GM23248 (cell line): ENCODE data around the gene MLXIPL. TPM values are rescaled to one million over a fixed set of nuclear protein-coding genes. Genes with fewer than 3 reads are reported as not detected.

ENCODE experiments used
- DNase-seq: peaks from one replicate; pipeline ENCODE4 v3.0.0-alpha.2; 2015
- H2AFZ ChIP-seq: fragments of 200-600 bp; sonication (generic); 2 replicates; pipeline ENCODE4 v1.6.1; 2016; ENCODE audit warnings: antibody characterized with exemption
- H3F3A ChIP-seq: fragments of 200-600 bp; sonication (generic); 2 replicates; pipeline ENCODE4 v1.6.1; 2016; ENCODE audit warnings: mild to moderate bottlenecking, antibody characterized with exemption, mixed run types; ENCODE audit not compliant: insufficient read depth
- H3K27ac ChIP-seq: fragments of 200-600 bp; sonication (generic); 2 replicates; pipeline ENCODE4 v1.5.1; 2016; ENCODE audit warnings: mild to moderate bottlenecking
- H3K27me3 ChIP-seq: fragments of 200-600 bp; sonication (generic); replicated peaks from 2 replicates; pipeline ENCODE4 v1.6.1; 2016; ENCODE audit warnings: mild to moderate bottlenecking; ENCODE audit not compliant: insufficient read depth
- H3K36me3 ChIP-seq: fragments of 200-600 bp; sonication (generic); 2 replicates; pipeline ENCODE4 v1.6.1; 2016; ENCODE audit warnings: low read depth, mild to moderate bottlenecking
- H3K4me1 ChIP-seq: fragments of 200-600 bp; sonication (generic); 2 replicates; pipeline ENCODE4 v1.6.1; 2016; ENCODE audit warnings: mild to moderate bottlenecking; ENCODE audit not compliant: insufficient read depth
- H3K4me2 ChIP-seq: fragments of 200-600 bp; sonication (generic); one replicate; pipeline ENCODE4 v1.6.1; 2016; ENCODE audit warnings: mild to moderate bottlenecking; ENCODE audit not compliant: unreplicated experiment
- H3K4me3 ChIP-seq: fragments of 200-600 bp; sonication (generic); 2 replicates; pipeline ENCODE4 v1.5.1; 2016; ENCODE audit warnings: mild to moderate bottlenecking
- H3K79me2 ChIP-seq: fragments of 200-600 bp; sonication (generic); 2 replicates; pipeline ENCODE4 v1.6.1; 2016; ENCODE audit warnings: mild to moderate bottlenecking; ENCODE audit not compliant: insufficient read depth
- H3K9ac ChIP-seq: fragments of 200-600 bp; sonication (generic); 2 replicates; pipeline ENCODE4 v1.6.1; 2016; ENCODE audit warnings: mild to moderate bottlenecking
- H3K9me2 ChIP-seq: fragments of 200-600 bp; sonication (generic); 2 replicates; pipeline ENCODE4 v1.6.1; 2016; ENCODE audit warnings: mixed run types, mild to moderate bottlenecking, moderate library complexity; ENCODE audit not compliant: insufficient read depth
- H3K9me3 ChIP-seq: fragments of 200-600 bp; sonication (generic); one replicate; pipeline ENCODE4 v1.6.1; 2017; ENCODE audit warnings: low read depth
- H4K20me1 ChIP-seq: fragments of 200-600 bp; sonication (generic); 2 replicates; pipeline ENCODE4 v1.6.0; 2016; ENCODE audit not compliant: insufficient read depth
- EZH2 ChIP-seq: fragments of 200-600 bp; sonication (generic); IDR thresholded peaks from 2 replicates; pipeline ENCODE4 v1.6.1; 2018; ENCODE audit warnings: antibody characterized with exemption, mild to moderate bottlenecking; ENCODE audit not compliant: insufficient read depth, poor library complexity, severe bottlenecking
- EZH2phosphoT487 ChIP-seq: fragments of 200-600 bp; sonication (generic); IDR thresholded peaks from 2 replicates; pipeline ENCODE4 v1.6.1; 2018; ENCODE audit warnings: antibody characterized with exemption, moderate library complexity, mild to moderate bottlenecking, low read depth; ENCODE audit not compliant: insufficient read depth
- WGBS, 2 experiments: methylation state at CpG; one replicate each; pipeline ENCODE4 v1.1.6; 2015 to 2017; ENCODE audit warnings: low lambda C conversion rate in 2 of 2, low coverage in 1 of 2; ENCODE audit errors: missing lambda C conversion rate in 2 of 2; 5-methylcytosine and 5-hydroxymethylcytosine counted together
- in situ Hi-C: fragments of 300-500 bp; cut with MboI; formaldehyde crosslinking; loops from 2 replicates; pipeline ENCODE4 v1.15.0; 2020
- polyA plus RNA-seq: library from polyadenylated mRNA; unstranded; fragments of >200 nt; fragmentation: Nextera tagmentation; extraction: Ambion mirVana; gene quantifications from 2 replicates; pipeline ENCODE4 v1.2.1, GENCODE V29; 2016
- total RNA-seq: library from RNA; depleted of rRNA; stranded (reverse); fragments of >200 nt; shearing (Covaris generic); gene quantifications from 2 replicates; pipeline ENCODE4 v1.2.3, GENCODE V29; 2014

MLXIPL gene
- total and polyA plus RNA-seq, 2 experiments from 2014 or later, result not detected

DNA sequence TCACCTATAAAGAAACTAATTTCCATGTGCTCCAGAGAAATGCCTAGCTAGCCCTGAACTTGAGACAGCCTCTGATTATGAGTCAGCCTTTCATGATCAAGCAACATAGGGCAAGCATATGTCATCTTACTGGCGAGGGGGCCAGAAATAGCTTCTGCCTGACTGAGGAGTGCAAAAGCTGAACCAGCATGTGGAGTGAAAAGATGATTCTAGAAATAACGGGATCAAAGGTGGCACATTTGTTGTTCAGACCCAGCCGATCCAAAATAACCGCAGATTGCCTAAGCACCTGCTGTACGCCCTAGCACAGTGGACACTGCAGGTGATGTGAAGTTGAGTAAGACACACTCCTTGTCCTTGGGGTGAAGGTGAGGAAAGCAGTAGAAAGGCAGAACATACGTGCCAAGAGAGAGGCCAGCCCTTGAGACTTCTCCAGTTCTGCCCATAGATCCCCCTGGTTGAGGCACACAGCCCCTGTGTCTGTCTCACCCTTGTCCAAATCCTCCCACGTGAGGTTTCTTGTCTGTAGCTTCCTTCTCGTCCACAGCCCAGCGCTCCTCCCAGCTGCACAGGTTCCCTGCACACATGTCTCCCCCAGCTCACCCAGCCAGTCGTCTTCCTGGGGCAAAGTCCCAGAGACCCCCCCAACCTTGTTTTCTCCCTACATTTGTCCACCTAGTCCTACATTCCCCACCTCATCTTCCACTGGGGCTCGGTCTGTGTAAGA, 64.0 kb downstream of the MLXIPL start:
- Histone ChIP-seq H3K36me3 (no peaks in the 10 kb centered on the region), H3F3A (peaks cover 41% of the 10 kb centered on the region), H3K79me2 (peaks cover 15% of the 10 kb centered on the region), H3K9ac (peak overlapping the region; percentile 34), H3K9me2 (no peaks in the 10 kb centered on the region), H3K4me3 (0 out of 2 replicates have a peak overlapping the region, but pooled peaks have one; percentile 5), H3K4me2 (peak overlapping the region; percentile 17), H4K20me1 (no peaks in the 10 kb centered on the region), H3K27me3 (no peaks in the 10 kb centered on the region), H3K27ac (peak overlapping the region; percentile 66), H2AFZ (peak overlapping the region; percentile 26), H3K4me1 (peaks cover 21% of the 10 kb centered on the region), H3K9me3 (no peaks in the 10 kb centered on the region)
- TF ChIP-seq EZH2phosphoT487 (no peak), EZH2 (no peak)
- in situ Hi-C loops, result no loop called here
- WGBS, 2 experiments, result 33% methylated on average over 11 of the region's 11 CpGs
- DNase-seq, result peak; percentile 94

DNA sequence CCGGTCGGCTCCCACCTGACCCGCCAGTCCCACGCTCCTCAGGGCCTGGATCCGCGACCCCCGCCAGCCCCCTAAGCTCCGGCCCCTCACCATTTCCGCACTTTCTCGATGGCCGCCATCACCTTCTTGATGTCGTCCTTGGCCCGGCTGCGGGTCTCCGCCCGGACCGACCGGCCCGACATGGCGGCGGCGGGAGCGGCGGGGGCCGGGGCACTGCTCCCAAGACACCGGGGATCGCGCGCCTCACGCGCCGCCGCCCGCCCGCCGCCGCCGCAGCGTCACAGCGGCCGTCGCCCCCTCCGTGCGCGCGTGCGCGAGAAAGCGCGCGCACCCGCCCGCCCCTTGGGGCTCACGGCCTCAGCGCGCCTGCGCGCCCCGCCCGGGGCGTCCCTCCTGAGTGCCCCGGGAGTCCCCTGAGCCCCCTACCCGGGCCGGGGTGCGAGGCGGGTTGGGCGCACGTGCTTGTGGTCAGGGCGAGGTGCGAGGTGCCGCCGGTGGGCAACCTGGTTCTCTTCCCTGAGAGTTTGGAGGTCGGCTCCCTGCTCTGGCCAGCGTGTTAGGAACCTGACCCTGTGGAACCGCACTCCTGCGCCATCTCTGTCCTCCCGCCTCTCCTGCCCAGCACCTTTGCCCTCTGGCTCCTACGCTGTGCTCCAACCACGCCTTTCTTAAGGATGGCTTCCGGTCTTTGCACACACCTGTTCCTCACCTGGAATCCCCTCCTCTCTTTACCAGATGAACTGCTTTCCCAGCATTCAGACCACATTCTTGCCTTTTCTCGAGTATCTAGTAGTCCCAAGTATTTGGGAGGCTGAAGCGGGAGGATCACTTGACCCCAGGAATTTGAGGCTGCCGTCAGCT, 66.7 kb downstream of the MLXIPL start, which contains the start of gene BCL7B:
BCL7B (minus strand) TSS at position 294 of the 861 bp plus-strand sequence; CDS start at position 182, 112 bp downstream.
- in situ Hi-C loops, result no loop called here
- peak; percentile 86 for DNase-seq
- Histone ChIP-seq H2AFZ (peak within 1 kb of the TSS; percentile 88), H3F3A (peaks cover 45% of the 10 kb centered on the region), H3K4me2 (peak within 1 kb of the TSS; percentile 98), H3K36me3 (no peaks in the 10 kb centered on the region), H4K20me1 (no peaks in the 10 kb centered on the region), H3K9me3 (no peaks in the 10 kb centered on the region), H3K27me3 (no peaks in the 10 kb centered on the region), H3K9me2 (no peaks in the 10 kb centered on the region), H3K4me3 (peak within 1 kb of the TSS; percentile 93), H3K27ac (peak within 1 kb of the TSS; percentile 97), H3K79me2 (peaks cover 42% of the 10 kb centered on the region), H3K9ac (peak within 1 kb of the TSS; percentile 98), H3K4me1 (peaks cover 21% of the 10 kb centered on the region)
- WGBS, 2 experiments, result 6 to 10% methylated on average over 34 to 54 of the region's 83 CpGs
- no peak for TF ChIP-seq EZH2phosphoT487
- TF ChIP-seq EZH2, result no peak

DNA sequence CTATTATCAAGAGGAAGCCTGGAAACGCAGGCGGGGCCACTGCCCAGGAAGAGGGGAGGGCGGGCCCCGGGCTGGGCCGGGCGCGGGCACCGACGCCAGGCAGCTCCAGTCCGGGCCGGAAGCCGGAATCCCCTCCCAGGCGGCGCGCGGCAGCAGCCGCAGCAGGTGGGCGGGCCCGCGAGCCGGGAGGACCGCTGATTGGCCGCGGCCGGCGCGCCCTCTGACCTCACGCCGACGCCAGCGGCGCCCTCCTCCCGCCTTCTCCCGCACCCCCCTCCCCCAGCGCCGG, 67.3 kb downstream of the MLXIPL start:
- H2AFZ ChIP-seq, result peak overlapping the region; percentile 88
- in situ Hi-C loops, result no loop called here

DNA sequence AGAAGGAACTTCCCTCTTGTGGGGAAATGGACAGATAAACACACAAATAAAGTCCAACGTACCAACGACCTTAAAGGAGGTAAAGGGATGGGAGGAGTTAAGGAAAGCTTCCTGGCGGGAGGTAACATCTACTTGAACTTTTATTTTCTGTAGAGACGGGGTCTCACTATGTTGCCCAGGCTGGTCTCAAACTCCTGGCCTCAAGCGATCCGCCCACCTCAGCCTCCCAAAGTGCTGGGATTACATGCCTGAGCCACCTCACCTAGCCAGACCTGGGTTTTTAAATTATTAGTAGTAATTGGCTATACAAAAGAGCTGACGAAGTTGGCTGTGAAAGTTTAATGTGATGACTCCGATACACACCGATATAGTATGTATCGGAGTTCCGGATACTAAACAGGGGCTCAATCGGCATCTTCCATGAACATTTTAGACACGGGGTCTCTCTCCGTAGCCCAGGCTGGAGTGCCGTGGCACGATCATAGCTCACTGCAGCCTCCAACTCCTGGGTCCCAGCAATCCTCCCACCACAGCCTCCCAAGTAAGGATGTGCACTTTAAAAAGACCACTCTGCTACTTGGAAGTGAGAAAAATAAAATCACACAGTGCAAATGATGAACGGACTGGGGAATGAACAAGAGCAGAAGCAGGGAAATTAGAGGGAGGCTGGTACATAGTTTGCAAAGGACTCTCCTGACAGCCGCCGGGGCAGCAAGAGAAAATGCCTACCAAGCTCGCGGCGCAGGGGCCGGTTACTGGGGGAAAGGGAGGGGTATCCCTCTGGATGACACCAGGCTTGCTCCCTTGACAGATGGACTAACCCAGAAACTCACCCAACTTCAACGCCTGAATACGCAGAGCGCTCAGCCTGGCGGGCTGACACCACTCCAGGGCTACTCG, 67.9 kb downstream of the MLXIPL start:
- in situ Hi-C loops, result no loop called here
- Histone ChIP-seq H3K79me2 (peaks cover 54% of the 10 kb centered on the region), H3K4me1 (peaks cover 21% of the 10 kb centered on the region), H4K20me1 (no peaks in the 10 kb centered on the region), H3K9ac (peak overlapping the region; percentile 98), H3K4me3 (peak overlapping the region; percentile 93), H3K27ac (peak overlapping the region; percentile 97), H3K36me3 (peaks cover 8% of the 10 kb centered on the region), H3K27me3 (no peaks in the 10 kb centered on the region), H3K4me2 (peak overlapping the region; percentile 98), H2AFZ (peak overlapping the region; percentile 53), H3K9me2 (no peaks in the 10 kb centered on the region), H3K9me3 (no peaks in the 10 kb centered on the region), H3F3A (peaks cover 45% of the 10 kb centered on the region)
- 10 to 12% methylated on average over 23 to 28 of the region's 28 CpGs for WGBS, 2 experiments
- peak; percentile 30 for DNase-seq
- no peak for TF ChIP-seq EZH2phosphoT487
- TF ChIP-seq EZH2, result no peak

More for the DNA sequence above, 67.3 kb downstream of the MLXIPL start:
- TF ChIP-seq EZH2phosphoT487, result no peak
- TF ChIP-seq EZH2, result no peak
- Histone ChIP-seq H3K27me3 (no peaks in the 10 kb centered on the region), H3K9me2 (no peaks in the 10 kb centered on the region), H3K27ac (peak overlapping the region; percentile 97), H3K36me3 (peaks cover 4% of the 10 kb centered on the region), H3K9ac (peak overlapping the region; percentile 98), H3K79me2 (peaks cover 48% of the 10 kb centered on the region), H3K4me3 (peak overlapping the region; percentile 93), H4K20me1 (no peaks in the 10 kb centered on the region), H3K4me2 (peak overlapping the region; percentile 98), H3K4me1 (peaks cover 21% of the 10 kb centered on the region), H3K9me3 (no peaks in the 10 kb centered on the region), H3F3A (peaks cover 45% of the 10 kb centered on the region)
- 0 to 2% methylated on average over 3 to 26 of the region's 36 CpGs for WGBS, 2 experiments
- DNase-seq, result peak; percentile 98
